GM20431 (cell line): ENCODE measurements around the gene VEGFC.

Source experiments
- in situ Hi-C: fragments of 300-500 bp; cut with MseI, MboI; formaldehyde crosslinking; loops from one replicate; pipeline ENCODE4 v1.15.0; 2020; ENCODE audit warnings: low sequenced_read_pairs; ENCODE audit not compliant: unreplicated experiment

VEGFC gene

DNA sequence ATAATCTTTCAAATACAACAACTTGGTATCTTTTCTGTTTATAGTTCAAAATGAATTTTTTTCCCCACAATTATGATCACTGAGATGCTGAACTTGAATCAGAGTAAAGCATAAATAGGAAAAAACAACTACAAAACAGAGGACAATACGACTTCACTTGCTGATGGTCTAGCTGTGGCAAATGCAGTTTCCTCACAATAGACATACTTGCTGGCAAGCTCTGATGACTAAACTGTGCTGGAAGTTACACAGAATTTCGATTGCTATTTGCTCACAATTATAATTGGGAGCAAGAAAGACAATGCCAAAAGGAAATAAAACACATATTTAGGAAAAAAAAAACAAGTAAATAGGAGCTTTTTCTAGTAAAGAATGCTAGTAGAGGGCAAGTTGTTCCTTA is 14.7 kb downstream of the VEGFC start:
- in situ Hi-C loops = loop anchor here (25.0 kb wide), 2 partner anchors 259 to 391 kb away; no protein-coding TSS in a partner anchor

DNA sequence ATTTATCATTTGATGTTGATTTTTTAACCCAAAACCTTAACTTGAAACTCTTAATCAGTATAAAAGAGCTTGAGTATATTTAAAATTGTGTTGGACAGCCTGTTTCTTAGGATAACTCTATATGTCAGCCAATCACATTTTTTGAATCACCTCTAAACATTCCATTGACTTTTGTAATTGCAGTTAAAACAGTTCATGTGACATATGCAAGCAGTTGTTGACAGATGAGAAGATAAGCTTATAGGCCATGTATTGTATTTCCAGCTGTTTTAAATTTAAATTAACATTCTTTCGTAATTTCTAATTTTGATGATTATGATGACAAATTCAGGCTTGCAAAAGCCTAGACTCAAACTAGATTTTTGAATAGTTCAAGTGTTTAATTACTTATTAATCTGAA is 17.4 kb downstream of the VEGFC start:
- in situ Hi-C loops = loop anchor here (25.0 kb wide), 2 partner anchors 262 to 388 kb away; no protein-coding TSS in a partner anchor

GRCh38 chr4:176774852-176775251 is 17.9 kb downstream of the VEGFC start:
- in situ Hi-C loops = loop anchor here (25.0 kb wide), 2 partner anchors 262 to 388 kb away; no protein-coding TSS in a partner anchor

DNA sequence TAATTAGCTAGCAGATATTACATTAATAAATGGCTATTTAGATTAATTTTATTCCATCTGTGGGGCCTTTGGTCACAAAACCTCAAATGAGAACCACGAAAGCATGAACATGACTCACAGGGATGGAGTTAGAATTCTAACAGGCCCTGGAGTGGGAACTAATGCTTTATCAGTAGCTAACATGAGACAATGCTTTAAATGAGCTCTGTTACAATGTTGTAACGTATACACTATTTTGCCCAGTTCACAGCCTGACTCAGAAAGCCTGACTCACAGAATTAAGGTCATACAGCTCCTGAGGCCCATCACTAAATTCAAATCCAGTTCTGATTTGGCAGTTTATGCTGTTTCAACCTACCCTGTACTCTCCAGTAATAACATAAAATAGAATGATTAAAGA is 23.2 kb downstream of the VEGFC start:
- in situ Hi-C loops = no loop called here

GRCh38 chr4:176767183-176767582 is 25.5 kb downstream of the VEGFC start:
- in situ Hi-C loops = no loop called here

- in situ Hi-C loops = no loop called here
Observed at GRCh38 chr4:176762661-176763308, 29.9 kb downstream of the VEGFC start.

- in situ Hi-C loops = no loop called here
Observed at GRCh38 chr4:176761872-176762271, 30.9 kb downstream of the VEGFC start.

GRCh38 chr4:176760471-176760870 is 32.3 kb downstream of the VEGFC start:
- in situ Hi-C loops = no loop called here

- in situ Hi-C loops = no loop called here
Observed at GRCh38 chr4:176758731-176759130, 34.0 kb downstream of the VEGFC start.

DNA sequence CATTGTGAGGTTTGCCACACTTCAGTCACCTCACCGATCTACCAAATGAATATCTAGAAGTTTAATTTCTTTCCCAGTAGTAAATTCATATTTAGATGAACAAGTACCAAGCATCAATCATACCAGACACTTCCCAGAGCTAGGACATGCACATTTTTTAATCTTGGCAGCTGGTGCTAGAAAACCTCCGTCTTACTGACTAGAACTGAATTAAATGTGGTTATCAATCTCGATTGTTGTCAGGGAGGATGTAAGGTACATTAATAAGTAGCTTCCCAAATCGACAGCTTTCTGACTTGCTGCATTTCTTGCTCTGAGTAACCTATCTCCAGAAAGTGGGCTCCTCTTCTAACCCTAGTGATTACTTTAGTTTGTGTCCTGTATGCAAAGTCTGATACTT is 34.4 kb downstream of the VEGFC start:
- in situ Hi-C loops = no loop called here

GRCh38 chr4:176755613-176756012 is 37.1 kb downstream of the VEGFC start:
- in situ Hi-C loops = no loop called here

DNA sequence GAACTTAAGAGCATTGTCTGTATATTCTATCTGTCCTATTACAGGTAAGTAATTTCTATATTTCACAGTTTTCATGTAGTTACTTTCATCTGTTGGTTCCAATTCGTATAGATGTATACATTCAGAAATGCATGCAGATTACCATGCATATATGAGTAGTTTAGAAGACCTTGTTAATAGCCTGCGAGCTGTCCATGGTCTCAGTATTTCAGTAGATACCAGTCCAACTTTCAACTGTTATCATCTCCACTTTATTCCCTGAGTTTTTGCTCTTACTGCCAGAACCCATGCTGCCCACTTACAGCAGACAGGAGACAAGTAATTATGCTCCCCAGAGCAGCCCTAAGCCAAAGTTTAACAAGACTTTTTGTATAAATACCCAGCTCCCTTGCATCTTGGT is 37.7 kb downstream of the VEGFC start:
- in situ Hi-C loops = no loop called here

GRCh38 chr4:176753049-176753448 is 39.7 kb downstream of the VEGFC start:
- in situ Hi-C loops = no loop called here

DNA sequence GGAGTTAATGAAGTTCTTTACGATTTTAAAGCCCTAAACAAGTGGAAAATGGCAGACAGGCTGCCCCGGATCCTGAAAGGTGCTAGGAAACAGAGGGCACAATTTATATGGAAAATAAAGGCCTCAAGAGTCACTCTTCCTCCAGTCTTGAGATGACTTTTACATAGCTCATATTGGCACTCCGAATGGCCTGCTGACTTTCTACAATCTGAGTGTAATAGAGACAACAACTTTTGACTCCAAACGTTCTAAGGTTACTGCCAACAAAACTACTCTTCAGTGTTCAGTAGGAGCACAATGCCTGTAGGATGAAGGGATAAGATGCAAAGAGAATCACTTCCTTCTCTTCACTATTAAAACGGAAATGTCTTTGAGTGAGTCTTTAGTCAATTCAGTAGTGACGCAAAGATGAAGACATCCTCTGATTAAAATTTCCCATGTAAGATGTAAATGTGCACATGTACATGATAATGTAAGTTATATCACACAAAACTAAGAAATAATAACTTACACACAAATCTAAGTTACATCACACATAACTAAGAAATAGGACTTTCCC is 40.5 kb downstream of the VEGFC start:
- in situ Hi-C loops = no loop called here

GRCh38 chr4:176751061-176751460 is 41.7 kb downstream of the VEGFC start:
- in situ Hi-C loops = no loop called here

DNA sequence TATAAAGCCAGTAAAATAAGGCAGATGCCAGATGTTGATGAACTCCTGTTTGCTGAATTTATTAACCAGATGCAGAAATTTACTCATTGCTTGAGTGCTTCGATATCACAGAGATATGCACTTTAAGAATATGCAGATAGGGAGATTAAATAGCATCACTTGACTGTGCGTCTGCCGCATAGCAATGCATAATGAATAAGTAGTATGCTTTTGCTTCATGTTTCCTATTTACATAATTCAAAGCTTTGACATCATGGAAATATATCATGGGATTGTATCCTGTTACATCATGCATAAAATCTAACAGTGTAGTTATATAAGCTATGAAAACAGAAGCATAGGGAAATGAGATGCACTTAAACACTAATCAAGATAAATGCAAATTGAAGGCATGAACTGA is 45.9 kb downstream of the VEGFC start:
- in situ Hi-C loops = no loop called here

- in situ Hi-C loops = no loop called here
Observed at GRCh38 chr4:176745902-176746301, 46.8 kb downstream of the VEGFC start.

- in situ Hi-C loops = no loop called here
Observed at GRCh38 chr4:176744091-176744490, 48.6 kb downstream of the VEGFC start.

GRCh38 chr4:176742211-176742610 is 50.5 kb downstream of the VEGFC start:
- in situ Hi-C loops = no loop called here

DNA sequence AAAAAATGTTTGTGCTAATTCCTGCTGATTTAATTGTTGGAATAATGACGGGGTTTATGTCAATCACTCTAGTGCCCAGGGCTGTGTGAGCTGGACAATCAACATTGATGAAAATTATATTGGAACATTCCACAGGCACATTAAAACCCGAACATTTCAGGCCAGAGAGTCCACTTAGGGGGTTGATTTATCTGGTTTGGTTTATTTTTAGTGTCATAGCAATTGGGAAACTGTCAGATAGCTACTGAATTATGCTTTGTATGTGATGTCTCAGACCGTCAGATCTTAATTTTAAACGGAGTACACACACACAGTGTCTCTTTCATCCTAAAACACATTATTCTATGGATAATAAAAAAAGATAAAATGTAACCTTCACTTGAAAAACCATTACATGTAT is 51.5 kb downstream of the VEGFC start:
- in situ Hi-C loops = no loop called here

DNA sequence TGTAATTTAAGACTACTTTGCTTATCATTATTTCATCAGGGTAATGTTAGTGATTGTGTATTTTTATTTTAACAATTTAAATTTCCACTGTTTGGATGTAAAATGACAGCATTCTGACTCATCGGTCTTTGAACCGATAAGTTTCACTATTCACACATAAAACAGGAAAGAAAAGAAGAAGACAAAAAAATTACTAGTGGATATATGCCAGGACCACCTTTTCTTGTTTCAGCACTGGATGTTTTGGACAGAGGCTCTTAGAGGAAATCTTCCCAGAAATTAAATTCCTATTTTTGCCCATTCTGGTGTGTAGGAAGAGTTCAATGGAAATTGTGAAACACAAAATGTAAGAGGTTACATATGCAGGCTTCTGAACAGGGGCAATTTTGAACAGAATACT is 57.4 kb downstream of the VEGFC start:
- in situ Hi-C loops = no loop called here

GRCh38 chr4:176734461-176734860 is 58.3 kb downstream of the VEGFC start:
- in situ Hi-C loops = no loop called here
